ENCODE results near the gene NDST1.

Gene NDST1

DNA sequence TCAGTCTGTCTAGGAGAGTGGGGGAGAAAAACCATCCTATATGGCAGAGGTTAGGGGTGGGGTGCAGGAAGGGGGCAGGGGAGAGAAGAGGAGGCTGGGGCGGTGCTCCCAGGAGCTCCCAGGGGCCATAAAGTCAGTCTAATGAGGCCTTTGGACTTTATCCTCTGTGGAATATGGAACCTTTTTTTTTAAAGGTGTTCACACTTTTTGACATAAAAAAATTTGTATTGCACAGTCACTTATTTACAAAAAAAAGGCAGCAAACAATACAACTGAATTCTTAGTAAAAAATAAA is 80.6 kb downstream of the NDST1 start:
- DNase-seq (ENCODE audit: low spot score): no peak

DNA sequence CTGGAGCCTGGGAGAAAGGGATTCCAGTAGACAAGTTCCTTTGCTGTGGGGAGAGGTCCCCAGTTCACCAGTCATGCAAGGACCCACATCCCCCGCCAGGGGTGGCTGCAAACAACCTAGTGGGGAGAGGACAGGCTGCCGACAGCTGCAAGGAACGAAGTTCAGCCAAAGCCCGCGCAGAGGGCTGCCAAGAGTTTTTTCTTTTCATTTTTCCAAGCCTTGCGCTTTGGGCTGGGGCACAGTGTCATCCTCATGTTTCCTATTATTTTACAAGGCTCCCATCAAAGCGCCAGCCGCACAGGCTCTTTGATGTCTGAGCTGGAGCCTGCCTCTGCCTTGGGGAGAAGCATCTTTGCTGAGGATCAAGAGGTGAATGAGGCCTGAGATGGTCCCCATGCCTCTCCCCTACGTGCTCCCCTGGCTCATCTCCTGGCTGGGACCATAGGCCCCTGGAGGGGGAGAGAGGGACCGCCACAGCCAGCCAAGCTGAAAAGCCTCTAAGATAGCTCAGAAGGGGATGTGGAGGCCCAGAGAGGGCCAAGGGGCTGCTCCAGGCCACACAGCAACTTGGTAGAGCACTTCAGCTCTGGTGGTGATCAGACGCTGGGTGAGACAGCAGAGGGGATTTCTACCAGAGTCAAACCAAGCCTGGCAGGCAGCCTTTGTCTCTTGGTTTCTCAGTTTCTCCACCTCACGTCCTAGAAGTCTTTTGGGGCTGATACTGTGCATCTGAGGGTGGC is 82.1 kb downstream of the NDST1 start:
- peak; percentile 75 for DNase-seq (ENCODE audit: low spot score)

DNA sequence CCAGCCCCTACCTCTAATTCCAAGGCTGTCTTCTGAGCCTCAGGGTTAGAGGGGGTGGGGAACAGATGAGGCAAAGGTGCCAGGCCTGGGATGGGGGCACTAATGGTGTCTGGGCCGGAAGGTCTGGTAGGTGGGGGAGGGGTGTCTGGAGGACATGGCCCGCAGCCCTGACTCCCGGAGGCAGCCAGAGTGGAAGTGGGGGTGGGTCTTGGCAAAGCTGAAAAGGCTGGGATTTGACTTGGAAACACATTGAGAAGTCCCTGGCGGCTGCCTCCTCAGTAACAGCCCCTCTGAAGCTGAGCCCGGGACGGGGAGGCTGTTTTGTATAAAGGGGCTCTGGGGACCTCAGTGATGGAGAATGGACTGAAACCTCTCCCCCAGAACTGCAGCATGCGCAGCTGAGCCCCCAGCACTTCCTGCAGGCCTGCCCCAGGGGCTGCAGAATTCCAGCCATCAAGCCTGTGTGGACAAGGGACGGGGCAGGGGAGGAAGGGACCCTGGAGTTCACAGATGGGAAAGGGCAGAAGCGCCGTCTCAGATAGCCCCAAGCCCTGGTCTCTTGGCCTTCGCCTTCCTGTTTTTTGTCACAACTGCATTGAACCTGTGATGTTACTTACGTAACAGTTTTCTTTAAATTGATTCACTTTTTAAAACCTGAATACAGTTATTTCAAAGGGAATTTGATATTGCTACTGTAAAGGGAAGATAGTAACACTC is 83.2 kb downstream of the NDST1 start:
- no peak for DNase-seq (ENCODE audit: low spot score)

DNA sequence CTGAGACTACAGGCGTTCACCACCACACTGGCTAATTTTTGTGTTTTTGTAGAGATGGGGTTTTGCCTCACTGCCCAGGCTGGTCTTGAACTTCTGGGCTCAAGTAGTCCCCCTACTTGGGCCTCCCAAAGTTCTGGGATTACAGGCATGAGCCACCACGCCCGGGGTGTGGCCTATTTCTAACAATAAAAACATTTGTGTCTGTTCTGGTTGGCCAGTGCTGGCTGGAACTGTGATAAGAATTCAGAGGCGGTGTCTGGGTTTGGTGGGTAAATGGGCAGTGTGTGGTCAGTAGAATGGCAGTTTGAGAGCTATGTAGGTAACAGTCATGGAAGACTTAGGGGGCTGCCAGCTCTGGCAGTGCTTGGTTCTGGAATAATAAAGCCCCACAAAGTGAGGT is 85.7 kb downstream of the NDST1 start:
- DNase-seq (ENCODE audit: low spot score): no peak

DNA sequence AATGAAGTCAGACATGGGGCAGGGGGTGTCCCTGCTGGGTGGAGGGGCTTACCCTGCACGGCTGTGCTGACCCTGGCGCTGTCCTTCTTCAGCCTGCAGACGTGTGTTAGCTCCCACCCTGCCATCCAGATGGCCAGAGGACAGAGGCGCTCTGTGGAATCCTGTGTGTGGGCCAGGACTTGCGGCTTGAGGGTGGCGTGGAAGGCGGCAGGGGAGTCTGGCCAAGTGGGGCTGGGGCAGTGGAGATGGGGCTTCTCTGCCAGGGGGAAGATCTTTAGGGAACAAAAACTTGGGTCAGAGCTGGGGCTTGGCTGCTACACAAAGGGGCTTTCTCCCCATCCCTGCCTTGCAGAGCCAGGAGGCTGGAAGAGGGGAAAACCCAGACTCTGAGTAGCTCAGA is 86.1 kb downstream of the NDST1 start:
- no peak for DNase-seq (ENCODE audit: low spot score)

DNA sequence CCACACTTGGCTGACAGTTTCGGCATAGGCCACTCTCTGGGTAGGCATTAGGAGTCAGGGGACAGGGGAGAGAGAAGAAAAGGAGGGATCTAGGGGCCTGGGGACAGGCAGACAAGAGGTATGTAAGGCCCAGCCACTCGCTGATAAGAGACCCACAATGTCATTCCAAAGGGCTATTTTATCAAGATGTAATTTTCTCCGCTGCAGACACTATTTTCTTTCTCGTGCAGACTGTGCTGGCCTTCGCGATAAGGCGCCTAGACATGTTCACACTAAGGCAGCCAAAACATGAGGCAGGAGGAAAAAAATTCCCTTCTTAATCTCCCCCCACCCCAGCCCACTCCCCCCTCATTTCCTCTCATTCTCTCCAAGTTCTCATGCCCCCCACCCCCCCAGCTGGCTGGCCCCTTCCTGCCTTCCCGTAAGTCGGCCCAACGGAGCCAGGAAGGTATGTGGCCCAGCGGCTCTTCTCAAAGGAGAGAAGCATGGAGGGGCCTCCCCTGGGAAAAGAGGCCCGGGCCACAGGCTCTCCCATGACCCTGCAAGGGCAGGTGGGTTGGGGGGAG is 87.6 kb downstream of the NDST1 start:
- DNase-seq (ENCODE audit: low spot score): no peak

DNA sequence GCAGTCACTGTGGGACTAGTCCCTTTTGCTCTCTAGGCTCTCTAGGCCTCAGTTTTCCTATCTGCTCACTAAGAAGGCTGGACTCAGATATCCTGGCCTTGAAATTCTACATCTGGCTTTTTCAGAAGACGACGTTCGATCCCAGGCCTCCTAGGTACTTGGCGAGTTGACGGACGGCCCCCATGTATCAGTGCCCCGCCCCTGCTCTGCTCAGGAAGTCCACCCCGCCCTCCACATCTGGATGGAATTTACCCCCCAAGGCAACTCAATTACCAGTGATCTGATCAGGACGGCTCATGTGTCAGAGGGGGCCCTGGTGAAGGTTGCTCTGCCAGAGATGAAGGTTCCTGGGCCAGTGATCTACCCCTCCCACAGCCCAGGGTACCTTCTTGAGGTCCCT is 88.4 kb downstream of the NDST1 start:
- no peak for DNase-seq (ENCODE audit: low spot score)

DNA sequence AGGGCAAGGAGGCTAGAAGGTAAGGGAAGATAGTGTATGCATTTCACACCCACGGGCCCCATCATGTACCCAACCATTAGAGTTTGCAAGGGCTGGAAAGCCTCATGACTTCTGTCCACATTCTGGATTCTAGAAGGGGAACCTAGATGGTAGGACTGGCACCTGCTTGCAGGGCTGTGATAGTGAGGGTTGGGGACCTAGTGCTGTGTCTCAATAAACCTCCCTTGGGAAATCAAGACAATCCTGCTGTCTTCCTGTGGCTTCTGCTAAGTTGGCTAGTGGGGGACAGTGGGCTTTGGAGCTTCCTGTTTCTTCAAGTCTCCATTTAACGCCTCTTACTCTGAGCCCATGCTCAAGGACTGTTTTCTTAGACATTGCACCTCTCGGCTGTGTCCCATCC is 88.9 kb downstream of the NDST1 start:
- DNase-seq (ENCODE audit: low spot score): no peak

DNA sequence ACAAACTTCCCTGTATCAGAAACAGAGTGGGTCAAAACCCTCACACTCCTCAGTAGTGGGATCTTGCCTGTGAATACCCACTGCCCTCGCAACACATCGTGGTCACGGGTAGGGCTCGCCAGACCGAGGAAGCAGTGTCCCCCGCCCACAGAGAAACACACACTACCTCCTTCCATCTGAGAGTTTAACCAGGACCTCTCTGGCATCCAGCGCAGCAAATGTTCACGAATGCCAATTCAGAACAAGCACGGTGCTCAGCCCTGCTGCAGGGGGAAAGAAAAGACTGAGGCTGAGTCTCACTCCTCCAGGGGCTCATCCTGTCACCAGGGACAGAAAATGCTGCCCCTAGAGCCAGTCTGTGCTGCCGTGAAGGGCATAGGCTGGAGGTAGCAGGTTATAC is 90.1 kb downstream of the NDST1 start:
- DNase-seq (ENCODE audit: low spot score): no peak

DNA sequence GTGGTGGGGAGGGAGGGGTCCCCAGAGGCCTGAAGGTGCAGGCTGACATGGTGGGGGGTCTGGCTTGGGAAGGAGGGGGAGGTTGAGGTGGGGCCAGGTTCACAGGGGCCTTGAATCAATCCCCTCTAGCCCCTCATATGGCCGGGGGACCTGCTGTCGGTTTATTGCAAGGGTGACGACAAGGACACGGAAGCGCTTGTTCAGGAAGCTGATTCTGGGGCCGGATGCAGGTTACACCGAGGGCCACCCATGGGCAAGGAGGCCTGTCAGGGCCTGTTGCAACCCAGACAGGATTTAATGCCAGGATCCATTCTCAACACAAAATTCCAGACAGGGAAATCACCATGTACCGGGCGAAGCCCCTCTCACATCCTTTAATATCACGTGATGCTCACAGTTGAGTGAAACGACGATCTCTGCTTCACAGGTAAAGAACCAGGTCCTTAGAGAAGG is 90.9 kb downstream of the NDST1 start:
- no peak for DNase-seq (ENCODE audit: low spot score)

DNA sequence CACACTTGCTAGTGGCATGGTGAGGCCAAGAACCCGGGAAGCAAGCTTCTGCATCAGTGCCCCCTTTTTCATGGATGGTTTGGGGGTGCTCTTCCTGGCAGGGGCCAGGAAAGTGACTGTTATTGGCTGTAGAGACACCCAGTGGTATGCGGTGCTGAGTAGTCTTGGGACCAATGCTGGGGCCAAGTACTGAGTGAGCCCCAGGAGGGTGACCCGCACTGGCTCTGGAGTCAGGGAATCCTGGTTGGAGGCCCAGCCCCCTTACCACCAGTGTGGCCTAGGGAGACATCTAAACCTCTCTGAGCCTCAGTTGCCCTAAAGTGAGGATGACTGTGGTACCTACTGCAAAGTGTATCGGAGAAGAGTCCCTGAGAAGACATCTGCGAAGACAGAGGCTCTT is 91.3 kb downstream of the NDST1 start:
- no peak for DNase-seq (ENCODE audit: low spot score)

DNA sequence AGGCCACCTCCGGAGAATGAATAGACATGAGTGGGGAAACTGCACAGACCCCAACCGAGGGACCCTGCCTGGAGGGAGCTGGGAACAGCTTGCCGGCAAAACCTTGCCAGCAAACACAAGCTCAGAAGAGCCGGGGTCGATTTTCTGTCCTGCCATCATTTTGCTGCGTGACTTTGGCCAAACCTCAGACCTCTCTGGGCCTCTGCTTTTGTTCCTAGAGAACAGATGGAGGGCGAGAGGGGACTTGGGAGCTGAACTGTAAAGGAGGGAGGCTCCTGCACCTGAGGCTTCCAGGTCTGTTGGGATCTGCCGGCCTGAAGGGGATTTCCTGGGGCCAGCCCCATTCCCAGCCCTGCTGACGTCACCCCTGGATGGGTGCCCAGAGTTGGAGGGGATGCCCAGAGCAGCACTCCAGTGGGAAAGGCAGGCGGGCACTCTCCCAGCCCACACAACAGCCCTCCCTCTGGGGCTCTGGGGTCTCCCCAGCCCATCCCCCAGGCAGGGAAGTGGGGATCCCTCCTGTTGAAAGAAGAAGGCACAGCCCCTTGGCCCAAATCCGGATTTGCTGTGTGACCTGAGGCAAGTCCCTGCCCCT is 92.1 kb downstream of the NDST1 start:
- peak; percentile 81 for DNase-seq (ENCODE audit: low spot score)

DNA sequence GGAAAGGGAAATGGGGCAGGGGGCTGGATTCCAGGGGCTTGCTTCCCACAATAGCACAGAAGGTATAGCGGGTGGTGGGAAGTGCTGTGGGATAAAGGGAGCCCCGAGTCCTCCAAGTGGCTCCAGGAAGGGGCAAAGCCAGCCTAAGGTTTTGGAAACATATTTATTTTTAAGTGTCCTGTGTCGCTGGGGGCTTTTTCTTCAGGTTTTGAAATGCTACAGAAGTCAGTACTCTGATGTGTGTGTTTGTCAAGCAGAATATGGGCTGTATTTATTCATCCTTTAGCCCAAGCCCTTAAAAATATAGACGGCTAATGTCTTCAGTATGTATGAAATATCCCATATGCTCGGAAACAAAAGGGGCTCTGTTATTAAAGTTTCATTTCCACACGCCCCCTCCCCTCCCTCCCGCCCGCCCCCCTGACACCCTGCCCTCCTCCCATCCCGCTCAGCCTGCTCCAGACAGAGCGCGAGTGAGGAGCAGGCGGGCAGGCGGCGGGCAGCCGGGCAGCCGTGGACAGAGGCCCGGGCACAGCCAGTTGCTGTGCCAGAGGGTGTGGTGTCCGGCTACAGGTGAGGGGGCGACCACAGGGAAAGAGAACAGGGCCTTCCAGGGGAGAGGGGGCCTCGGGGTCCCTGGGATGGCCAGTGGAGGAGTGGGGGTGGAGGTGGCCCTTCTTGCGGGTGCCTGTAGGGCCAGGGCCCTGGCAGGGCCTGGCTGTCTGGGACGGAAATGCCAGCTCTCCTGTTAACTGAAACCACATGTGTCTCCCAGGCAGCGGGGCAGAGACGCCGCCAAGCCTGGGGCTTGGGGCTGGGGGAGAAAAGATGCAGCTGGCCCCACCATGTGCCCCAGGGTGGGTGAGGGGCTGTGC is 92.9 kb downstream of the NDST1 start:
- peak; percentile 63 for DNase-seq (ENCODE audit: low spot score)

DNA sequence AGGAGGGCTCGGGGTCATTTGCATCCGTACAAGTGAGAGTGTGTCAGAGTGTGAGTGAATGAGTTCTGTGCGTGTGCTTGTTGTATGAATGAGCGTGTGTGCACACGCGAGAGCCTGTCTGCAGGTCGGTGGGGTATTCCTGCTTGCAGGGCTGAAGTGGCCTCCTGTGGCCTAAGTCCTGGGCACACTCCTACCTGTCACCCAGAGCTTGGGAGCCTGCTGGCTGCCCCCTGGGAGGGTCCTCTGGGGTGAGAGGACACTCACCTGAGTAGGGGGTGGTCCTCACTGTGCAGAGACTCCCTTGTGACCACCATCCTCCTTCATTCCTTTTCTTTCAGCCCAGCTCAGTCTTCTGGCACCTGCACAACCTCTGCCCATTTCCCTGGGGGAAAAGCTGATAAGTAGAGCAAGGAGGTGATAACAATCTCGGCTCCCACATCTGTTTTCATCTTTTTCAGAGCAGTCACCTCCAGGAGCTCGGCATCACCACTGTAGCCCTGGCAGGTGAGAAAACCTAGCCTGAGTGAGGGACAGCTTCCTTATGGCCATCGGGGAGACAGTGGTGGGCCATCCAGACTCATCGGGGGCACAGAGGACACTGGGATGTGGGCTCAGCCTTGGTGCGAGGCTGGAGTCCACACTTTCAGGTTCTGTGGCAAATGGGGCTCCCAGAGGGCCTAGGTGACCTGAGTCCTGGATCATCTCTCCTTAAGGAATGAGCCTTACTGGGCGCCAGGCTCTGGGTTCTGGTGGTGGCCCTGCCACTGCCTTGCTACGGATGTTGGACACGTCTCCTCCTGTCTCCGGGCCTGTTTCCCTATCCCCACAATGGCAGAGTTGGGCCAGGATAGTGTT is 93.8 kb downstream of the NDST1 start:
- DNase-seq (ENCODE audit: low spot score): no peak

DNA sequence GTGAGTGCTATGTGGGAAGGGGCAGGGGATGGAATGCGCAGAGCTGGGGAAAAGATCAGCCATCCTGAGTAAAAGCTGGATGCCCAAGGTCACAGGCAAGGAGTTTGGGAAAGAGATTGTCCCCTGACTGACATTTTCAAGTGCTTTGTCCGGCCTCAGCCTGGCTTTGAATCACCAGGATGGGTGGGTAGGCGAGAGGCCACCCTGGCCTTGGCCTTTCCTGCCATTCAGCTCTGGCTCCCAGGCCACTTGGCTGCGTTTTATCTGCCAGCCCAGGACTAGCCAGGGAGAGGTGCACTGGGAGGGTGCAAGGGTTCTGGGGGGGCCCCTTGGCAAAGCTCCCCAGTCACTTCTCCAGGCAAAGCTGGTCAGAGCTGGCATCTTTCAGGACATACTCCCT is 95.1 kb downstream of the NDST1 start:
- DNase-seq (ENCODE audit: low spot score): no peak

DNA sequence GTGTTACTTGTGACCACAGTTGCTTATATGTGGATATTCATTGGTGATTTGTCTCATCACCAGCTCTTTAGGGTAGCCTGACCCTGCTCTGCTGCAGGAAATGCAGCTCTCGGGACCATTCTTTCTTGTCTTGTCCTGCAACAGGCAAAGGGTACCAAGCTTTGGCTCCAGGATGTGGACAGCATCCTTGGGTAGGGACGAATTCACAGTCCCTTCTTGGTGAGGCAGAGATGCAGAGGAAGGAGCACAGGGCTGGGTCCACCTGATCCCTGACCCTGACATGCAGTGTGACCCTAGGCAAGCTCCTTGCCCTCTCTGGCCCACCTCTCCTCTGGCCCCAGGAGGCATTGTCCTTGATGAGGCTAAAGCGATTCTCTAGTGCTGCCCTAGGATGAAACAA is 95.6 kb downstream of the NDST1 start:
- DNase-seq (ENCODE audit: low spot score): no peak

DNA sequence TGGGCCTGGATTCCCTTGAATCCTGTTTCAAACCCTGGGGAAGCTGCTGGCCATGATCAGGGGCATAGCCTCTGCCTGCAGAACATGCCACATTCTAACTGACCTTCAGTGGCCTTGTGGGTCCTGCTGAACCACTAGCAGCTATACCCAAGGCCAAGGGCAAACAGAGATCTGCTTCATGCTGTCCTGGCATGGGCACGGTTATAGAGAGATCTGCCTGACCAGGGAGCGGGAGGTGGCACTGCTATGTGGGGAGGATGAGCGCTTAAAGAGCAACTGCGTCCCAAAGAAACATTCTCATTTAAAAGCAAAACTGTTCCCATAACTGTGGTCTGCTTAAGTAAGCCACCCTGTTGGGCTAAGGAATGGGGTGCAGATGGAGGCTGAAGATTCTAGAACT is 96.1 kb downstream of the NDST1 start:
- no peak for DNase-seq (ENCODE audit: low spot score)

DNA sequence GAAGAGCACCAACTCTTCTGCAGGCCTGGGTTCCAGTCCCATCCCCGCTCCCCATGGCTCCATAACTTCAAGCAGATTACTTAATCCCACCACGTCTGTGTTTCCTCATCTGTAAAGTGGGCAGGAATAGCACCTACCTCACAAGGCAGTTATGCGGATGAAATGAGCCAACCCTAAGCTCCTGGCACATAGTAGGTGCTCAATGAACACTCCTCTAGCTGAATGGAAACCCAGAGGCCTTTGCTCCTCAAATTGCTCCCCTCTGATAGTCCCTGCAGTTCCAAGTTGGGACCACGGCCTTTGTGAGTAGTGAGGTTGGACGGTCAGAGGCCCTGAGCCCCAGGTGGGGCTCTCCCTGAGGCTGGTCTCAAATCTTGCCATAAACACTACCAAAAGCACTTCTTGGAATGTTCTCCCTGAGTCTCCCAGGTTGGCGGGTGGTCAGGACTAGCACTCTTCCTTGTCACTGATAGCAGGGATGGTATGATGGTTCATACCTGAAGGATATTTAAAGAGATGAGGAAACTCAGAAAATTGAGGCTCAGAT is 97.0 kb downstream of the NDST1 start:
- no peak for DNase-seq (ENCODE audit: low spot score)

DNA sequence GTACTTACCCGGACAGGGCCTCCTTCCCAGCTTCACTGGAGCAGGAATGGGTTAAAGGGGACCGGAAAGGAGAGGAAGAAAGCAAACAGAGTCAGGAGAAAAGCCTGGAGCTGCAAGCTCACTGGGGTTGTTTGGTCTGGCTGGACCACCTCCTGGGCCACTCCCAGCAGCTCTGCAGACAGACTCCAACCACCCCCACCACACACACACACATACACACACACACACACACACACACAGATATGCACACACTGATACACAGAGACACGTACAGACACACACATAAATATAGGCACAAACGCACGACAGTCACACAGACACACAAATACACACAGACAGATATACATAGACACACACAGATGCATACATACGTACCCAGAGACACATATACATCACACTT is 97.6 kb downstream of the NDST1 start:
- DNase-seq (ENCODE audit: low spot score): no peak

DNA sequence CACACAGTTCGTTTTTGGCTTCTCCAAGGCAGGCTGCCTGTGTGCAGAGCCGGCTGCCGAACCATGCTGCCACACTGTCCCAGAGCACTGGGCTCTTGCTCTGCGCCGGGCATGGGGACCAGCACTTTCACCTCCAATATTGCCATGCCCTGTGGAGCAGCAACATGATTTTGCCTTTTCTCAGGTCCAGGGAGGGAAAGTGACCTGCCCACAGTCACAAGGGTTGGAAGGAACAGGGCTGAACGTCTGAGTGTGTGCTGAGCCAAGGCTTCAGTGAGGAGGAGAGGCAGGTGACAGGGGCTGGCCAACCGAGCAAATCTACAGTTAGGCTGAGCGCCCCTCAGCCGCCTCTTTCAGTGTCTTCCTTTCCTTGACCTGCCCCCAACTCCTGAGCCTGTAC is 98.5 kb downstream of the NDST1 start:
- no peak for DNase-seq (ENCODE audit: low spot score)

DNA sequence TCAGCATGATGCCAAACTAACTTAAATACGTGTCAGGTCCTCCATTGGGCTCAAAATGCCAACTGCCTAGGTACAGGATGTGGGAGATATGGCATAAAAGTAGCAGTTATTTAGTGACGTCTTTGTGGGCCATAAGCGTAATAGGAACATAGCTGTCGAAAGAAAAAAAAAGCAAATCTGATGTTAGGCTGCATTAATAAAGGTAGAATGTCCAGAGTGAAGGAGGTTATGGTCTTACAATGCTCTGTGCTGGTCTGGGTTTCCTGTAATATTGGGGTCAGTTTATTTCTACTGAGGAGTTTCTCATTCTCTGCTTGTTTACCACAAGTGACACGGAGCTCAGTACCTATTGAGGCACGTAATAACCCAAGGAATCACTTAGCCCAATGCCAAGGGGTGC is 99.2 kb downstream of the NDST1 start:
- DNase-seq (ENCODE audit: low spot score): no peak
